ENCODE measurements around the gene ANKRD44.

ANKRD44 gene

DNA sequence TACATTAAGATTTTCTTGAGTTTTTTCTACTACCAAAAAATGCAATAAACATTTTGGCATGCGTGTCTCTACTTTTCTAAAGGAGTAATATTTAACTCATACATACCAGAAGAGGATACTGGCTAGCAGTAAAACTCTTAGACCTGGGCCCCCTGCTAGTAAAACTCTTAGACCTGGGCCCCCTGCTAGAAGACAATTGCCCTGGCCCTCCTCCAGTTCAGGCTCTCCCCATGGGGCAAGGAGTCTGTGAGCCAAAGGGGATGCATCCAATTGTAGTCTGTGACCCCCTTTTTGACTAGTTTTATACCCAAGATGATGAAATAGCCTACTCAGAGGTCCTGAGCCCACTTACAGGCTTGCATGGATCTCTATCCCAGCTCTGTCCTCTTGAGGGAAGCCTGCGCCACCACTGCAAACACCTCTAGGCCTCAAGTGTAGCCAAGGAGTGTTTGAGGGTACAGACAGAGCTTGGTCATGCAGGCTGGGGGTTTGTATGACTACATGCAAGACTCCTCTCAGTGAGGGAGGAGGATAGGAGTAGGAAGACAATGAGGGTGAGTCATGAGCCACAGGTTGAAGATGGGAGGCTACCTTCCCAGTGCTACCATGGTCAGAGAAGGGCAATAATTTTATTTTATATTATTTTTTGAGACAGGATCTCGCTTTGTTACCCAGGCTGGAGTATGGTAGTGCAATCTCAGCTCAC is 338.9 kb downstream of the ANKRD44 start:
- no peak for DNase-seq

DNA sequence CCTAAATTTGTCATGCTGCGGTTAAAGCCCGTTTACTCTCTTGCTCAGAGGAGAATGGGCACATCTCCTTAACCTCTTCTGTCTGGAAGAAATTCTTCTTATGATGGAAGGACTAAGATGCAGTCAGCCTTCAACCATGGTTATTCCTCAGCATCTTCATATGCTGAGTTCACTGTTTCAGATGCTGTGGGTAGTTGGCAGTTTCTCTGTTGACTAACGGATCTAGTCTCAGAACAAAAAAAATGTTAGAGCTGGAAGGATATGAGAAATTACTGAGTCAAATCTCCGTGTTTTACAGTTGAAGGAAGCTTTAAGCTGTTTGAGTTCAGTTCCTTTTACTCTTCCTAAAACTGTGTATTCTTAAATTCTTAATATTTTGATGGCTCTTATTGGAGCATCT is 340.5 kb downstream of the ANKRD44 start:
- DNase-seq, result no peak

DNA sequence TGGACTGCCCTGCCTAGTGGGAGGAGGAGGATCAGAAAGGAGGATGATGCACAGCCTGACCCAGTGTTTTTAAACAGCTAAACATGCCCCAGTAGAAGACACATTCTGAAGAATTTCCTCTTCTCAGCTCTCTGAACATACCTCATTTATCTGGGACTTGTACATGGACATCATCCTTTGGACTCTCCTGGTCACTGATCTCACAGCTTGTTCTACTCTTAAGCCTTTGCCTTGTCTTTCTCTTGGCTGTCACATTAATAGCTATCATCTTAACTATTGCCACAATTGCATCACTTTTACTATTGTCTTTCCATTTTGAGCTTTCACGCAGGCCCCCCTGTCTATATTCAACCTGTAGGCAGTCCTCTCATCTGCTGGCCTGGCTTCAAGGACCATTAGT is 342.1 kb downstream of the ANKRD44 start:
- DNase-seq, result no peak

DNA sequence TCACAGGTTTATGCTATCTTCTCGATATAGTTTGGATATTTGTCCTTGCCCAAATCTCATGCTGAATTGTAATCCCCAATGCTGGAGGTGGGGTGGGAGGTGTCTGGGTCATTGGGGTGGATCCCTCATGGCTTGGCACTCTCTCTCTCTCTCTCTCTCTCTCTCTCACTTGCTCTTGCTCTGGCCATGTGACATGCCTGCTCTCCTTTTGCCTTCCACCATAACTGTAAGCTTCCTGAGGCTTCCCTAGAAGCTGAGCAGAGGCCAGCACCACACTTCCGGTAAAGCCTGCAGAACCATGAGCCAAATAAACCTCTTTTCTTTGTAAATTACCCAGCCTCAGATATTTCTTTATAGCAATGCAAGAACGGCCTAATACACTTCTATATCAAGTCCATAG is 342.8 kb downstream of the ANKRD44 start:
- no peak for DNase-seq

DNA sequence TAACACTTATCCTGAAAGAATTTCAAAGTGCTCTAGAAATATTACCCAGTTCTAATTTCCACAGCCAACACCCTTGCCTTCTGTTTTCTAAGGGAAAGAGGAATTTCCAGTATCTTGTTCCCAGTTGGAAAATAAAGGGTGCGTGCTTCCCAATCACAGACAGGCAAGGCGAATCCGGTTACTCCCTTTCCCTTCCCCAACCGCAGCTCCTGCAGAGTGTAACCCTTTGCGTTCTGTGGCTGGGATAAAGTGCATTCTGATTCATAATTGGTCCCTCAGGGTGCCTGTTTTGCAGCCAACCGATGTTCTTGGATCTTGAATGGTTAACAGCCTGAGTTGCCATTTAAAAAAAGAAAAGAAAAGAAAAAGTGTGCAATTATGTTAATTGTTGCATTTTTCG is 343.5 kb downstream of the ANKRD44 start:
- no peak for DNase-seq

DNA sequence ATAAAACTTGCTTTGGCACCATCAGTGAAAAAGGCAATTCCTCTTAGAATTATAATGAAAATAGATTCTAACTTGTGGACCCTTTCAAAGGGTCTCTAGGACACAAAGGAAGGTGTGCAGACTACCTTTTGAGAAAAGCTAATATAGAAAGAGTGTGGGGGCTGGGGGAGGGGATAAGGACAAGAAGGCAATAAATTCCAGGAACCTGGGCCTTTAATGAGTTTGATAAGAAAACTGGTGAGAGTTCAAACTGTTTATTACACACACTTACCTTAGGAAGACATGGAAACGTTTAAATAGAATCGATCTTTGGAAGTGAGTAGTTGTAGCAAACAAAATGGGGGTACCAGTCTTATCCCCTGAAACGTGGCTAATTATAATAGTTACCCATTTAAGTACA is 344.5 kb downstream of the ANKRD44 start:
- no peak for DNase-seq

DNA sequence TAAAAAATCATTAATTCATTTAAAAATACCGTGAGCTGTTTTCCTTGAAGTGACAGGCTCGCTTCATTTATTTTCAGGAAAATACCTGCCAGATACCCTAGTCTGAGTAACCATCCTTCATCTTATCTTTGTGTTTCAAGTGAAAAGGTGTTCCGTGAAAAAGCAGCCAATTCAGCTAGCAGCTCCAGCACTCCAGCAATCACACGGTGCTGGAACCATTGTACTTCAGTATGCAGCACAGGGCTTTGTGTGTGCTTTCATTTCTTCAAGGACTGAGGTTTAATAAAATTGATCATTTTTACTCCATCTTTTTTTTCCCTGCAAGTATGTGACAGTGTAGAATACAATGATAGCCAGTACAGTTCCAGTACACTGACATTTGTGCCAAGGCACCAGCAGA is 344.9 kb downstream of the ANKRD44 start:
- no peak for DNase-seq

DNA sequence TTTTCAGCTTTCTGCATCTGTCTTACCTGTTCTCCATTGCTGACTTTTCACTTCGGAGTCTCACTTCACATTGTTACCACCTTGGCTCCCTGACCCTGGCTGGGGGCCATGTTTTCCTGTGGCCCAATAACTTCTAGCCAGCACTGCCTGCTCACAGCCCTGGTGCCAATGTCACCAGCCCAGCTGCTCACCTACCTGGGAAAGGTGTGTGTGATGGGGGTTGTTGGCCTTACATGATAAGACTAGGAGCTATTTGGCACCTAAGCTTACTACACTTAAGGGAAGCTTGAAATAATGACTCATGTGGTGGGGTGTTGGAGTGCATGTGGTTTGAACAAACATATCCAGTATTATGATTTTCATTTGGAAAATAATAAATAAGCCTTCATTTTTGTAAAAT is 346.6 kb downstream of the ANKRD44 start:
- no peak for DNase-seq

DNA sequence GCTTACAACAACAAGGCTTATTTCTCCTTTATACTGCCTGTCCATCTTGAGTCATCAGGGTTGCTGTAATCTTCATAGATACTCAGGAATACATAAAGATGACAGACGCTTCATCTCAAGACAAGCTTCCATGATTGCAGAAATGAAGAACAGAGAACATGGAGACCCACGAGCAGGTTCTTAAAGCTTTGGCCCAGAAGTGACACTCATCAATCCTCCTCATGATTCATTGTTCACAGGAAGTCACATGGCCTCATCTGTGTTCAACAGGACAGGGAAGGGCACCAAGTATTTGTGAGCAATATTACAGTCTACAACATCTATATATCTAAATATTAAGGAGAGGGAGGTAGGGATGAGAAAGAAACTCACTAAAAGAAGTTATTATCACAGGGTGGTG is 347.5 kb downstream of the ANKRD44 start:
- DNase-seq, result no peak

DNA sequence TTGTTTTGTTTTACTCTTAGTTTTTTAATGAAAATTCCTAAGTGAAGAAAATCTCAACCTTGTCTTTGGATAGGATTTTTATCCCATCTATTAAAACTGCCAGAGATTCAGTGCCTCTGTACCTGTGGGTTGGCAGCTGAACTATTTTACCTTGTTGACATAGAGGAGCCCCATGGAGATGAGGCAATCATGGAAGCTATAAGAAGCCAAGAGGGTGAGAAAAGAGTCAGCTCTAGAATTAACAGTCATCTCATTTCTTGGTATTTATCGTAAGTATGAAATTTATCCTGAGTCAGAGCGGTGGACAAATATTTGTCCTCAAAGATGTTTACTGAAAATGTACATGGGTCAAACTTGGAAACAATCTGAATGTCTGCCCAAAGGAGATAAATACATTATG is 348.3 kb downstream of the ANKRD44 start:
- no peak for DNase-seq

DNA sequence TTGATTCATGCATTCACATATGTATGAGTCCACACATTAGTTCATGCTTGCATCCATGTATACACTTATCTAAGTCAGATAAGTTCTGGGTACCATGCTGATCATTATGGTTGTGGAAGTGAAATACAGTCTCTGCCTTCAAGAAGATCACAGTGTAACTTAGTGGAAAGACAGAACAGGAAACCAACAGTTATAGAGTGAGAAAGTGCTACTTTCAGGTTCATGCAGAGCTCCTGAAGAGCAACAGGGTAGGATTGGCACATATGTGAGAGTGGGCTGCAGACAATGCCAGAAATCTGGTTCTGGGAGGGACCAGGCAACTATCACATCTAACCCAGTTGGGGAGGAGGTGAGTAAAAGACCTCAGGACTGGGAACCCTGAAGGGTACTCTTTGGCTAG is 348.7 kb downstream of the ANKRD44 start:
- DNase-seq, result no peak

DNA sequence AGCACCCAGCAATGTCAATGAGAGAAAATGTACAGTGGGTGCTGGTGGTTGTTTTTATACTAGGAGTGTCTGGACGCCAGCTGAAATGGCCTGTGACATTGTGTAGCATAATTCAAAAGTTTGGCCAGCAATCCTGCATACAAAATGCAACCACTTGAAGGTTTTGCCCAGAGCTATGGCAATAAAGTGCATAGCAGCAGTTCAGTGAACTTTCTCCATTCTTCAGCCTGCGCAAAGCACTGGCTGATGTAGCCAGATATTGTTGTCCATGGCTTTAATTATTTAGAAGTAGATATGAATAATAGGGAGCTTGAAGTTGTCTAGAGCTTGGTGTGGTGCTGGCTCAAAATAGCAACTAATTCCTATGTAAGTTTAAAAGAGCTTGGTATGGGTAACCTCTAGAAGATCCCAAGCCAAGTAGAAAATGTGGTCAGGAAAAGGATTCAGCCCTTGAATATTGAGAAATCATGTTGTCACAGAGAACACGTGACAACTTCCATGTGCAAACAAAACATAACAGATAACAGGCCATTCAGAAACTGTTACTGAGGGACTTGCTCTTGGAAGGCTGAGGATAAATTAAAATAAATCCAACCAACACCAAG is 350.7 kb downstream of the ANKRD44 start:
- no peak for DNase-seq

DNA sequence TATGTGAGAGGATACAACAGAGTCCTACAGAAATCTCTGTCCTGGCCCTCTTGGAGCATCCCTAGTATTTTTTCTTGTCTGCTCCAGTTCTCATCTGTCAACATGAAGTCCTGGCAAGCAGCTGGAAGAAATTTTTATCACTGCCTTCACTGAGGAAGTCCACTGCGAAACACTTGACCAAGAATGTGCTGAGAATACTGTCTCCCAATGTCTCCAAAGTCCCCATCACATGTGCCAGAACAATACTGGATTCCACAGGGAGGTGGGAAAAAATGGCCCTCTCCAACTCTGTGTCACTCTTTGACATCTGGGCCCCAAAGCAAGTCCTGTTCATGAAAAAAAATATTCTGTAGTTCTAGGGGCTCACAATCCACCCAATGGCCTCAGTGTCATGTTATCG is 351.3 kb downstream of the ANKRD44 start:
- DNase-seq, result no peak

DNA sequence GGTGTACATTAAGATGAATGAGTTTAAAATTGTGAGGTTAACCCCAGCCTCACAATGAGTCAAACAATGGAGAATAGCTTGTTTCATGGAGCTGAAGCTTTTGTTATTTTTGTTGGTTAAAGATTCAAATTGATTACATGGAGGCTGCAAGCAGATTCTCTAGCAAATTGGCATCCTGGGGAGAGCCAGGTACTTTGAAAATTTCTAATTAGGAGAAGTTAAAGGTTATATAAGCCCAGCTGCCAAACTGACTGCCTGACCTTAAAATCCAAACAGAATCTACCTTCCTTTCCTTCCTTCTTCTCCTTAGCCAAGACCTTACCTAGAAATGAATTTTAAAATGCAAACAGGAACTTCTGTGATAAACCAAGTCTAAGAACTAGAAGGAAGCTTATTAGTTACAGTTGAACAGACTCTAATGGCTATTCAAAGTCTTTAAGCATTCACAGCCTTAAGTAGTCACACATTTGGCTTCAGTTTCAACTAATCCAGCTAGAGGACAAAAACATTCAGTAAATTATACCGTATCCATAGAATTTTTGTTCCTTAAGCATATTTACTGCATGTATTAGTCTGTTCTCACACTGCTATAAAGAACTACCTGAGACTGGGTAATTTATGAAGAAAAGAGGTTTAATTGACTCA is 352.6 kb downstream of the ANKRD44 start:
- DNase-seq, result no peak

DNA sequence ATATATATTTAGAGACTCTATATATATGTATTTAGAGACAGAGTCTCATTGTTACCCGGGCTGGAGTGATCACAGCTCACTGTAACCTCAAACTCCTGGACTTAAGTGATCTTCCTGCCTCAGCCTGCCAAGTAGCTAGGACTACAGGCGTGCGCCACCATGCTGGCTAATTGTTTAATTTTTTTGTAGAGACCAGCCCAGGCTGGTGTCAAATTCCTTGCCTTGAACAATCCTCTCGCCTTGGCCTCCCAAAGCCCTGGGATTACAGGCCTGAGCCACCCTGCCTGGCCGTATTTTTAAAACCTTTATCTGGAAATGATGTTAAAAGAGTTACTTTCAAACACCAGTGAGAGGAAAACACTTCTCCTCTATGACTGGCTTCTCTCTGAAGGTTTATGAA is 353.1 kb downstream of the ANKRD44 start:
- no peak for DNase-seq

DNA sequence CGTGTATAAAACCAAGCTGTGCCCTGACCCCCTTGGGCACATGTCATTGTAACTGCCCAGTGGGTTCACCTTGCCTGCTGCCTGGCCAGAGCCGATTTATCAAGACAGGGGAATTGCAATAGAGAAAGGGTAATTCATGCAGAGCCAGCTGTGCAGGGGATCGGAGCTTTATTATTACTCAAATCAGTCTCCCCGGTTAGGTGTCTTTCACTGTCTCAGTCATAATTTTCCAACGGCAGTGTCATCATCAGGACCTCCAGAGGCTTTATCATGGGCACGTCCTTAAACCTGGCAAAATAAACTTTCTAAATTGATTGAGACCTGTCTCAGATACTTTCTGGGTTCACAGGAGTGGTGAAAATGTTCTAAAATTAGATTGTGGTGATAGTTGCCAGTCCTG is 354.5 kb downstream of the ANKRD44 start:
- no peak for DNase-seq

DNA sequence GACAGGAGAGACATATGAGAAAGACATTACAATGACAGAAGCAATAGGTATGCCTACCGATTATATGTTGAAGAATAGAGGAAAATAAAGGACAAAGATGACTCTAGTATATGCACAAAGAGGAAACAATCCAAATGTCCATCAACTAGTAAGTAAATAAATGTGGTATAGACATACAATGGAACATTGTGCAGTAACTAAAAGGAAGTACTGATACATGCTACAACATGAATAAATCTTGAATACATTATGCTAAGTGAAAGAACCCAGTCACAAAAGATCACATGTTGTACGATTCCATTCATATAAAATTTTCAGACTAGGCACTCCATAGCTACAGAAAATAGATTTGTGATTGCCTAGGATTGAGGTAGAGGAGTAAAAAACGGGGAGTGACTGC is 355.5 kb downstream of the ANKRD44 start:
- DNase-seq, result no peak

DNA sequence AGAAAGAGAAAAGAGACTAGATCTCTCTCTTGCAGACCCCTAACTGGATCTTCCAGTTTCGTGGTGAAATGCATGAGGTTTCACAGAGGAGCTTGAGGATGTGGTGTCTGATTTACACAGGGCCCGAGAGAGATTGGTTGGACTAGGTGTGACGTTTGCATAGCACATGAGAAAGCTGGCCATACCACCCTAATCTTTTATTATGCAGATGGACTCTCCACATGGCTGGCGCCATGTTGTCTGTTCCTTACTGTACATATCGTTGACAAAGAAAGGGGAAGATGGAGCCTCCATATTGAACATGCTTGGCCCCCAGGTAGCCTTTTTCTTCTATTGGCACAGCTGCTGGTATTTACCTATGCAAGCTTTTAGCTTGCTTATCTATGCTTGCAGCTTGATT is 356.6 kb downstream of the ANKRD44 start:
- DNase-seq, result no peak

DNA sequence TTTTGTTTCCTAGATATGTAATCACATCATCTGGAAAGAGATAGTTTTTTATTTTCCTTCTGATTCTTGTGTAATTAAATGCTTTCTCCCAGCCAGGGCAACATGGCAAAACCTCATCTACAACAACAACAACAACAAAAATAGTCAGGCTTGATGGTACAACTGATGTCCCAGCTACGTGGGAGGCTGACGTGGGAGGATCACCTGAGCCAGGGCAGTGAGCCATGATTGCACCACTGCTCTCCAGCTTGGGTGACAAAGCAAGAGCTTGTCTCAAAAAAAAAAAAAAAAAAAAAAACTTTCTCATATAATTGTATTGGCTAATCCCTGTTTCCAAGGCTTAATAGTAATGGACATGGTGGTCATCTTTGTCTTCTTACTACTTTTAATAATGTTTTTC is 357.6 kb downstream of the ANKRD44 start:
- DNase-seq, result no peak

DNA sequence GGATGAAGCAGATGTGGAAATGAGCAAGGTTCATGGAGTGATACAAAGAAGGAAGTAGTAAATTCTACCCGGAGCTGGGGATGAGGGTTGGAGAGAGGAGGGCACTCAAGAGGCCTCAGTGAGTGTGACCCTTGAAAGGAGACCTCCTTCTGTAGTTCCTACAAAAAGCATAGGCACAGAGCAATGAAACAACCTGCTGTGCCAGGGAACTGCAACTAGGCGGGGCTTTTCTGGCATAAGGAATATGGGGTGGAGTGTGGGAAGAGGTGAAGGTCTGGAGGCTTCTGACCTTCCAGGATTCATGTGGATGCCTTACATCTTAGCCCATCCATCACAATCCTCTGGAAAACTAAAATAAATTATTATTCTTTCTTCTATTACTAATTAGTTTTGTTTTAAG is 358.6 kb downstream of the ANKRD44 start:
- no peak for DNase-seq

DNA sequence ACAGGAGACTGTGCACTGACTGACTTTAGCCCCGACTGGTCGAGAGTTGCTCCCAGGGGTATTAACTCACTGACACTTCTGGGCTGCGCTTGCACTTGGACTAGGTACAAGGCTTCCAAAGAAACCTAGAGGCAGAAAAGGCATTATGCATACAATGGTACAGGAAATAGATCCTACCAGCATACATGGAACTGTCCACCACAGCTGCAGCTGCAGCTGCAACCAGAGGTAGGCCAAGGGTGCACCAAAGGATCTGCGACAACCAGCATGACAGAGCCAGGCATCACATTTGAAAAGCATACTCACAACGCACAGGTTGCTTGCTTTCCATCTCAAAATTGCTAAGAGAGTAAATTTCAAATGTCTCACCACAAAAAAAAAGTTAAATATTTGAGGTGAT is 361.5 kb downstream of the ANKRD44 start:
- no peak for DNase-seq

DNA sequence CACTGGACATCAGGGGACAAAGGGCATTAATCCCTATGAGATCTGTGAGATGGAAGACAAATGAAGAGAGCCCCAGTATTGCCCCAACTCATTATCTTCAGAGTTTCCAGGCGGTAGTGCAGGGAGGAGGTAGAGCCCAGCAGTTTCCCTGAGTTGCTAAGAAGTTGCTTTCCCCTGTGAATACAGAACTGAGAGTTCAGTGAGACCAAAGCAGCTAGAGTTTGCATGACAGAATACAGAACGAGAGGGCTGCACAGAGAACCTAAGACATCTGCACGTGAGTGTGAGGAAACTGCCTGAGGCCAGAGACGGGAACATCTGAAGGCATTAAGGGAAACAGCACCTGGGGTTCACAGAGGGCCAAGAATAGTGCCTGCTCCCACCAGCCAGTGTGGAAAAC is 366.0 kb downstream of the ANKRD44 start:
- no peak for DNase-seq

DNA sequence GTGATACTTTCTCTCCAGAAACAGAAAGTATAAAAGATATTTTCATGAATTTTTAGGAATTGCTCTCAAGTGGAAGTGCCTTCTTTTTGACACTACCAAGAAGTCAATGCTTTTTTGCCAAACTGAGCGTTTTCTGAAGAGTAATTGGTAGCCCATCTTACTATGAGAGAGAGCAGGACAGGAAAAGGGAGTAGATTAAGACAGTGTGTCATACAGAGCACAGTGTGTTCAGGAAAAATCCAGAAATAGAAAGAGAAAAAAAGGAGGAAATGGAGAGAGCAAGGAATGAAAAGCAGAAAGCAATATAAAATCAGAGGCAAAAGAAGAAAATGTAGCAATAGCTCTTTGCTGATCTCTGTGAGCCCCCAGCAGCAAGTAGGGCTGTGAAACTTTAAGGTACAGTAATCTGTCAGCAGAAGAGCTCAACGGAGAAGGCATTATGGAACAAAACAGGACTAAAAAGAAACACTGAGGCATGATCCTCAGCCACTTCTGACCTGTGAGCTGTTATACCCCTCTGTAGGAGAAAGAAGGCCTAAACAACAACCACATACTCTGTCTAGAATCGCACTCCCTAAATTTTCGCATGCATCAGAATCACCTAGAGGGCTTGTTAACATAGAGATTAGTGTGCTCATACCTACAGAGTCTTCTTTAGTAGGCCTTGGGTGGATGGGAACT is 369.0 kb downstream of the ANKRD44 start:
- DNase-seq, result no peak

DNA sequence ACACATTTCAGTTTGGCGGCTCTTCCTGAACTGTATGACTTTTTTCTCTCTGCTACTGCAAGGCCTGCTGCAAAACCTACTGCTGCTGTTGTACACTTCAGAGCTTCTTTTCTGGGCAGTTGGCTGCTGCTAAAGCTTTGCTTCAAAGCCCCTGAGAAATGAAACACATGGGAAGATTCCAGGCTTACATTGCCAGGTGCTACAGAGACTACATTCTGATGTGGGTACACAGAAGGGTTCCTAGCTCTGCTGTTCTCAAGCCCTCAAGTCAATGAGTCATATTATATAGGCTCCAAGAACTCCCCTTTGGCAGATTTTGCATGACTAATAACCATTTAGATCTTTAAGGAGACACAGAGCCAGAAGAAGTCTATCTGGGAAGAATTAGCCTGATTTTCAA is 371.2 kb downstream of the ANKRD44 start:
- no peak for DNase-seq

All from T-helper 9 cell (primary cell).